ENCODE measurements around the gene INF2. TPM values are rescaled to one million over a fixed set of nuclear protein-coding genes. Genes with fewer than 3 reads are reported as not detected.

The INF2 gene
- total RNA-seq, 2 donors from 2014 or later: 162 to 264 TPM

GRCh38 chr14:104680056-104680805, 9.2 kb upstream of the INF2 start:
- Histone ChIP-seq H3K9me3 (no peaks in the 10 kb centered on the region), H3K27me3 (no peaks in the 10 kb centered on the region), H3K9ac (ENCODE audit: low read depth in 2 of 2, low read length in 2 of 2) (peak overlapping the region; percentile 30 to 84), H3K27ac (peak overlapping the region; percentile 91), H3K4me3 (no peak overlapping the region), H3K4me1 (peaks cover 38% of the 10 kb centered on the region), H3K36me3 (no peaks in the 10 kb centered on the region)
- TF ChIP-seq CTCF (IDR thresholded peaks at IDR 0.05): no peak
- DNase-seq: peak; percentile 74
- intact Hi-C loops (cut with DNase I): no loop called here

- Histone ChIP-seq H3K4me1 (peaks cover 38% of the 10 kb centered on the region), H3K36me3 (no peaks in the 10 kb centered on the region), H3K27me3 (no peaks in the 10 kb centered on the region), H3K9ac (ENCODE audit: low read depth in 2 of 2, low read length in 2 of 2) (peak overlapping the region; percentile 64 to 84), H3K27ac (peak overlapping the region; percentile 91), H3K9me3 (no peaks in the 10 kb centered on the region), H3K4me3 (no peak overlapping the region)
- TF ChIP-seq CTCF (IDR thresholded peaks at IDR 0.05): no peak
- intact Hi-C loops (cut with DNase I): no loop called here
- DNase-seq: peak; percentile 87
These were observed 8.4 kb upstream of the INF2 start for GRCh38 chr14:104680806-104681688.

- intact Hi-C loops (cut with DNase I): no loop called here
- peak overlapping the region; percentile 64 to 84 for H3K9ac ChIP-seq (ENCODE audit: low read depth in 2 of 2, low read length in 2 of 2)
- H3K36me3 ChIP-seq: no peaks in the 10 kb centered on the region
- H3K4me3 ChIP-seq: no peak overlapping the region
- peak overlapping the region; percentile 91 for H3K27ac ChIP-seq
- no peak for TF ChIP-seq CTCF (IDR thresholded peaks at IDR 0.05)
- peak; percentile 96 for DNase-seq
- no peaks in the 10 kb centered on the region for H3K9me3 ChIP-seq
- peaks cover 38% of the 10 kb centered on the region for H3K4me1 ChIP-seq
- H3K27me3 ChIP-seq: no peaks in the 10 kb centered on the region
These were observed 7.7 kb upstream of the INF2 start for GRCh38 chr14:104681689-104682074.

GRCh38 chr14:104682107-104682593, 7.3 kb upstream of the INF2 start:
- Histone ChIP-seq H3K27me3 (no peaks in the 10 kb centered on the region), H3K9ac (ENCODE audit: low read depth in 2 of 2, low read length in 2 of 2) (peak overlapping the region in 1 of 2 donors; percentile 84), H3K36me3 (no peaks in the 10 kb centered on the region), H3K9me3 (no peaks in the 10 kb centered on the region), H3K27ac (peak overlapping the region; percentile 91), H3K4me1 (peaks cover 36% of the 10 kb centered on the region), H3K4me3 (no peak overlapping the region)
- DNase-seq: no peak
- no peak for TF ChIP-seq CTCF (IDR thresholded peaks at IDR 0.05)
- intact Hi-C loops (cut with DNase I): no loop called here

GRCh38 chr14:104683653-104684448, 5.6 kb upstream of the INF2 start:
- intact Hi-C loops (cut with DNase I): no loop called here
- Histone ChIP-seq H3K9ac (ENCODE audit: low read depth in 2 of 2, low read length in 2 of 2) (no peak overlapping the region), H3K4me1 (peaks cover 38% of the 10 kb centered on the region), H3K27ac (no peak overlapping the region), H3K36me3 (no peaks in the 10 kb centered on the region), H3K4me3 (no peak overlapping the region), H3K9me3 (no peaks in the 10 kb centered on the region), H3K27me3 (no peaks in the 10 kb centered on the region)
- no peak for DNase-seq
- TF ChIP-seq CTCF (IDR thresholded peaks at IDR 0.05): no peak
